Activated effector memory CD4-positive, alpha-beta T cell treated with Interleukin-2 at 50 U/mL for 16 hours (primary cell): ENCODE results near the gene FBXL7.

Experiments
- DNase-seq: peaks from one replicate; pipeline ENCODE4 v3.0.0-alpha.2; 2020

Gene FBXL7

GRCh38 chr5:15499528-15500324 lies at the start of gene FBXL7:
TSS of gene FBXL7 (plus strand) at chr5:15500180.
- no peak for DNase-seq

GRCh38 chr5:15450473-15450872 lies 49.5 kb upstream of the FBXL7 start:
- no peak for DNase-seq

- DNase-seq, result no peak
Measured at GRCh38 chr5:15450949-15451348, 49.0 kb upstream of the FBXL7 start.

GRCh38 chr5:15452030-15452429 lies 48.0 kb upstream of the FBXL7 start:
- DNase-seq, result no peak

- no peak for DNase-seq
Measured at GRCh38 chr5:15452781-15453180, 47.2 kb upstream of the FBXL7 start.

GRCh38 chr5:15459200-15459599 lies 40.8 kb upstream of the FBXL7 start:
- DNase-seq, result no peak

GRCh38 chr5:15463231-15463980 lies 36.6 kb upstream of the FBXL7 start:
- no peak for DNase-seq

GRCh38 chr5:15472116-15472515 lies 27.9 kb upstream of the FBXL7 start:
- DNase-seq, result no peak

- DNase-seq, result no peak
Measured at GRCh38 chr5:15474143-15474719, 25.7 kb upstream of the FBXL7 start.

- DNase-seq, result no peak
Measured at GRCh38 chr5:15475367-15475766, 24.6 kb upstream of the FBXL7 start.

GRCh38 chr5:15476977-15477376 lies 23.0 kb upstream of the FBXL7 start:
- no peak for DNase-seq

- DNase-seq, result no peak
Measured at GRCh38 chr5:15480436-15480835, 19.5 kb upstream of the FBXL7 start.

GRCh38 chr5:15483351-15484097 lies 16.5 kb upstream of the FBXL7 start:
- no peak for DNase-seq

GRCh38 chr5:15487228-15487627 lies 12.8 kb upstream of the FBXL7 start:
- DNase-seq, result no peak

GRCh38 chr5:15489571-15490235 lies 10.3 kb upstream of the FBXL7 start:
- DNase-seq, result no peak

- no peak for DNase-seq
Measured at GRCh38 chr5:15492545-15492944, 7.4 kb upstream of the FBXL7 start.

GRCh38 chr5:15493501-15493900 lies 6.5 kb upstream of the FBXL7 start:
- no peak for DNase-seq

- DNase-seq, result no peak
Measured at GRCh38 chr5:15495026-15495425, 5.0 kb upstream of the FBXL7 start.

GRCh38 chr5:15496886-15497285 lies 3.1 kb upstream of the FBXL7 start:
- DNase-seq, result no peak

- no peak for DNase-seq
Measured at GRCh38 chr5:15500325-15501001, 483 bp downstream of the FBXL7 start.

GRCh38 chr5:15501091-15501791 lies 1.3 kb downstream of the FBXL7 start:
- DNase-seq, result no peak
